Mucosa of stomach (tissue), 1 donor: ENCODE results near the gene HMGCS2.

Source experiments
- H3K27me3 ChIP-seq: one replicate; pipeline ENCODE4 v1.7.0; 2013; ENCODE audit warnings: mild to moderate bottlenecking, low read length; ENCODE audit not compliant: control insufficient read depth, insufficient read depth
- H3K36me3 ChIP-seq: one replicate; pipeline ENCODE4 v1.7.0; 2013; ENCODE audit warnings: low read length; ENCODE audit not compliant: control insufficient read depth, insufficient read depth
- H3K4me1 ChIP-seq: one replicate; pipeline ENCODE4 v1.7.0; 2013; ENCODE audit warnings: mild to moderate bottlenecking, low read length; ENCODE audit not compliant: control insufficient read depth, insufficient read depth
- H3K4me3 ChIP-seq: one replicate; pipeline ENCODE4 v1.7.0; 2013; ENCODE audit warnings: low read length
- H3K9ac ChIP-seq: one replicate; pipeline ENCODE4 v1.7.0; 2013; ENCODE audit warnings: mild to moderate bottlenecking, low read length, moderate library complexity
- H3K9me3 ChIP-seq: one replicate; pipeline ENCODE4 v1.7.0; 2013; ENCODE audit warnings: mild to moderate bottlenecking, low read length, moderate library complexity; ENCODE audit not compliant: control insufficient read depth
- donor health status: Pancreatic carcinoma.

The HMGCS2 gene

GRCh38 chr1:119745034-119745433 is 23.7 kb downstream of the HMGCS2 start:
- peaks cover 14% of the 10 kb centered on the region for H3K4me1 ChIP-seq
- H3K27me3 ChIP-seq = no peaks in the 10 kb centered on the region
- no peaks in the 10 kb centered on the region for H3K36me3 ChIP-seq
- no peak overlapping the region for H3K4me3 ChIP-seq
- H3K9me3 ChIP-seq = no peaks in the 10 kb centered on the region
- no peak overlapping the region for H3K9ac ChIP-seq

- no peak overlapping the region for H3K4me3 ChIP-seq
- no peaks in the 10 kb centered on the region for H3K36me3 ChIP-seq
- no peak overlapping the region for H3K9ac ChIP-seq
- H3K4me1 ChIP-seq = peaks cover 14% of the 10 kb centered on the region
- no peaks in the 10 kb centered on the region for H3K9me3 ChIP-seq
- H3K27me3 ChIP-seq = no peaks in the 10 kb centered on the region
Measured at GRCh38 chr1:119744598-119744942, 24.1 kb downstream of the HMGCS2 start.

GRCh38 chr1:119743776-119744597 is 24.7 kb downstream of the HMGCS2 start:
- Histone ChIP-seq H3K9me3 (no peaks in the 10 kb centered on the region), H3K9ac (no peak overlapping the region), H3K27me3 (no peaks in the 10 kb centered on the region), H3K4me3 (no peak overlapping the region), H3K4me1 (peaks cover 14% of the 10 kb centered on the region), H3K36me3 (no peaks in the 10 kb centered on the region)

GRCh38 chr1:119743308-119743707 is 25.4 kb downstream of the HMGCS2 start:
- Histone ChIP-seq H3K9ac (no peak overlapping the region), H3K27me3 (no peaks in the 10 kb centered on the region), H3K4me1 (peaks cover 16% of the 10 kb centered on the region), H3K9me3 (no peaks in the 10 kb centered on the region), H3K4me3 (no peak overlapping the region), H3K36me3 (no peaks in the 10 kb centered on the region)

GRCh38 chr1:119742677-119743076 is 26.0 kb downstream of the HMGCS2 start:
- no peaks in the 10 kb centered on the region for H3K36me3 ChIP-seq
- H3K9ac ChIP-seq = no peak overlapping the region
- H3K4me3 ChIP-seq = no peak overlapping the region
- H3K27me3 ChIP-seq = no peaks in the 10 kb centered on the region
- no peaks in the 10 kb centered on the region for H3K9me3 ChIP-seq
- H3K4me1 ChIP-seq = peaks cover 22% of the 10 kb centered on the region

GRCh38 chr1:119742202-119742601 is 26.5 kb downstream of the HMGCS2 start:
- H3K36me3 ChIP-seq = no peaks in the 10 kb centered on the region
- H3K9ac ChIP-seq = no peak overlapping the region
- H3K9me3 ChIP-seq = no peaks in the 10 kb centered on the region
- peaks cover 27% of the 10 kb centered on the region for H3K4me1 ChIP-seq
- no peak overlapping the region for H3K4me3 ChIP-seq
- no peaks in the 10 kb centered on the region for H3K27me3 ChIP-seq

GRCh38 chr1:119740896-119741780 is 27.6 kb downstream of the HMGCS2 start:
- peaks cover 37% of the 10 kb centered on the region for H3K4me1 ChIP-seq
- no peak overlapping the region for H3K9ac ChIP-seq
- no peaks in the 10 kb centered on the region for H3K36me3 ChIP-seq
- no peaks in the 10 kb centered on the region for H3K27me3 ChIP-seq
- no peak overlapping the region for H3K4me3 ChIP-seq
- H3K9me3 ChIP-seq = no peaks in the 10 kb centered on the region

- no peaks in the 10 kb centered on the region for H3K9me3 ChIP-seq
- no peaks in the 10 kb centered on the region for H3K27me3 ChIP-seq
- no peaks in the 10 kb centered on the region for H3K36me3 ChIP-seq
- no peak overlapping the region for H3K9ac ChIP-seq
- H3K4me3 ChIP-seq = no peak overlapping the region
- peaks cover 46% of the 10 kb centered on the region for H3K4me1 ChIP-seq
Measured at GRCh38 chr1:119740261-119740660, 28.4 kb downstream of the HMGCS2 start.

- Histone ChIP-seq H3K9ac (no peak overlapping the region), H3K4me1 (peaks cover 53% of the 10 kb centered on the region), H3K4me3 (no peak overlapping the region), H3K9me3 (no peaks in the 10 kb centered on the region), H3K27me3 (no peaks in the 10 kb centered on the region), H3K36me3 (no peaks in the 10 kb centered on the region)
Measured at GRCh38 chr1:119739150-119739549, 29.6 kb downstream of the HMGCS2 start.

GRCh38 chr1:119738100-119738720 is 30.5 kb downstream of the HMGCS2 start:
- no peaks in the 10 kb centered on the region for H3K27me3 ChIP-seq
- no peak overlapping the region for H3K4me3 ChIP-seq
- peaks cover 44% of the 10 kb centered on the region for H3K4me1 ChIP-seq
- no peak overlapping the region for H3K9ac ChIP-seq
- H3K36me3 ChIP-seq = no peaks in the 10 kb centered on the region
- H3K9me3 ChIP-seq = no peaks in the 10 kb centered on the region

- Histone ChIP-seq H3K9ac (peak overlapping the region; percentile 54), H3K9me3 (no peaks in the 10 kb centered on the region), H3K36me3 (no peaks in the 10 kb centered on the region), H3K4me3 (no peak overlapping the region), H3K27me3 (no peaks in the 10 kb centered on the region), H3K4me1 (peaks cover 40% of the 10 kb centered on the region)
Measured at GRCh38 chr1:119737040-119737682, 31.5 kb downstream of the HMGCS2 start.
